GM15510 (cell line): Measurements from ENCODE around the gene PYURF.

Experiments
- POLR2A ChIP-seq: IDR thresholded peaks from 3 replicates; pipeline ENCODE4 v1.6.1; 2011; ENCODE audit warnings: borderline replicate concordance; ENCODE audit not compliant: insufficient read length; ENCODE audit errors: extremely low read depth

Gene PYURF

GRCh38 chr4:88518911-88519310, 4.7 kb downstream of the PYURF start:
- TF ChIP-seq POLR2A = no peak

- no peak for TF ChIP-seq POLR2A
Measured at GRCh38 chr4:88517825-88518224, 5.8 kb downstream of the PYURF start.

GRCh38 chr4:88516746-88517145, 6.8 kb downstream of the PYURF start:
- TF ChIP-seq POLR2A = no peak

- no peak for TF ChIP-seq POLR2A
Measured at GRCh38 chr4:88514557-88515511, 8.7 kb downstream of the PYURF start.

GRCh38 chr4:88511236-88511635, 12.3 kb downstream of the PYURF start:
- no peak for TF ChIP-seq POLR2A

GRCh38 chr4:88503344-88503743, 20.2 kb downstream of the PYURF start:
- no peak for TF ChIP-seq POLR2A

GRCh38 chr4:88497859-88498409, 25.6 kb downstream of the PYURF start:
- no peak for TF ChIP-seq POLR2A

GRCh38 chr4:88489100-88489761, 34.3 kb downstream of the PYURF start:
- TF ChIP-seq POLR2A = no peak

- no peak for TF ChIP-seq POLR2A
Measured at GRCh38 chr4:88481537-88481936, 42.0 kb downstream of the PYURF start.

- no peak for TF ChIP-seq POLR2A
Measured at GRCh38 chr4:88478247-88478646, 45.3 kb downstream of the PYURF start.

GRCh38 chr4:88477229-88477860, 46.2 kb downstream of the PYURF start:
- TF ChIP-seq POLR2A = no peak
